IPS-NIHi7 (cell line): ENCODE results near the gene PXYLP1.
A peak's percentile ranks its signal among the peaks of the same experiment; 100 is the strongest.

ENCODE experiments used
- DNase-seq: peaks from one replicate; pipeline ENCODE4 v3.0.0; 2012; ENCODE audit warnings: mixed read lengths; ENCODE audit errors: extremely low spot score

Gene PXYLP1

DNA sequence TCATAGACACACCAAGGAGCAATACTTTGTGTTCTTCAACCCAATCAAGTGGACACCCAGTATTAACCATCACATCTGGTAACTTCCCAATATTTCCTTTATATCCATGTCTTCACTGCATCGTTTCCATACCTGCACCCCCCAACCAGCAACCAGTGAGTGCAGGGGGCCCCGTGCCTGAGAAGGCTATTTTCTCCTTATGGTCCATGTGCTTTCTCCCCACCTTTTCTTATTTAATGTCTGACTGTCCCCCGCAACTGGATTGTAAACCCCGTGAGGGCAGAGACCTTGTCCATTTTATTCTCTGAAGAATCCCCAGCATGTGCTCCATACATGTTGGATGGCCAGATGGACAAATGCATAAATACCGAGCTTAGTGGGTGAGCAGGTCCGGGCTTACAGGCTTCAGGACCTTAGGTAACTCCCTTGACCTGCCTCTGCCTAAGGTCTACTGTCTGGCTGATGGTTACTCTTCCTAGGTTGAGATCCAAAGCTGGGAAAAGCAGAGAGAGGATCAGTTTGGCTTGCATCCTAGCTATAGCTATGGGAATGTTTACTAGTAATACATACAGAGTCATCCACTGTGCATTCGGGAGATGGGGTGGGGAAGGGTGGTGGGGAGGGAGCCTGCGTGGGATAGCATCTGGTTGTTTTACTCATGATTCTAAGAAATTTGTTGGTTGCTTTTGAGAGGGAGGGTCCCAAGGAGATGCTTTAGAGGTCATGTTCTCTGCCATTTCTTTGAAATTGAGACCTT, 41.5 kb downstream of the PXYLP1 start:
- no peak for DNase-seq

DNA sequence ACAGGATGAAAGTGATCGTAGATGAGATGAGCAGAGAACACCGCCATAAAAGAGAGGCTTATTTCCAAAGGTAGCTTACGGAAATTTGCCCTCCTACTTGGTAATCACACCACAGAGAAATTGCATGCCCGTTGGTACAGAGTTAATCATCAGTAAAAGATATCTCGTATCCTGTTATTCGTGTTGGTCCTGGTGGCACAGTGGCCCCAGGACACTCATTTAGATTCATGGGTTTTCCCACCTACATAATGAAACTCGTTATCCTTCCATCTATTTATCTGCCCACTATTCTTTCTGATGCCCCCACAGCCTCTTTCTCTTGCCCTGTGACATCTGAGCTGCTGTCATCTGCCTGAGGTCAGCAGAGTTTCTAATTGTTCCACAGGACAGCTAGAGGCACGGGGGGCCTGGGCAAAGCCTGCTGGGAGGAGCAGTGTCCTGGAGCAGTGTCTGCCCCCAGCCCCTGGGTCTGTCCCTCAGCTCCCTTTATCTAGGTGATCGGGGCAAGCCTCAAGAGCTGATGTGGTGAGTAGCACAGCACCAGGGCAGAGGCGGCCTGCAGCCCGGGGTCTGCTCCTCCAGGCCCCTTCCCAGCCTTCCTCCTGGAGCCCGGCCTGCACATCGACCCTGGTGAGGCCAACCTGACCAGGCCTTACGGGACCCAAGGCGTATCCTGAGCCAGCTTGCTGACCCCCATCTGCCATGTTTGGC, 42.2 kb downstream of the PXYLP1 start:
- no peak for DNase-seq

DNA sequence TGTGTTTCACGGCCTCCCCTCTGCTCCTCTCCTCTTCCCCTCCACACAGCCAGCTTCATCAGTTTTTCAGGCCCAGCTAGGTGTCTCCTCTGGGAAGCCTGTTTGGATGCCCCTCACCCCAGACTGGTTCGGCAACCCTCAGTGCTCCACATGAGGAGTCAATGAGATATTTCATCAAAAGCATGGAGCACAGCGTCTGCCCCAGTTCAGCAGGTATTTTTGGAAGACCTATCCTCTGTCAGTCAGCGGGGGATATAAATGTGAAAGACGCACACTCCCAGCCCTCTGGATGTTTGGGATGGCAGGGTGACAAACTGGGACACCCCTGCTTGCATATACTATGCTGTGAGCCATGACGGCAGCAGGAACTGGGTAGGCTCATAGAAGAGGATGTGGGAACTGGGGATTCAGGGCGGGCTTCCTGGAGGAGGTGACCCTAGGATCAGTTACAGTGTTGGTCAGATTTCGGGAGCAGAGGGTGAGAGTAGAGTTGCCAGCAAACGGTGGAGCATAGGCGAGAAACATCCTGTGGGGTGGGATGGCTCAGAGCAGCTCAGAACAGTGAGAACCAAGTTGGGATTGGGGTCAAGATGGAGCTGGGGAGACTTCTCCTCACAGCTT, 42.9 kb downstream of the PXYLP1 start:
- DNase-seq: no peak

DNA sequence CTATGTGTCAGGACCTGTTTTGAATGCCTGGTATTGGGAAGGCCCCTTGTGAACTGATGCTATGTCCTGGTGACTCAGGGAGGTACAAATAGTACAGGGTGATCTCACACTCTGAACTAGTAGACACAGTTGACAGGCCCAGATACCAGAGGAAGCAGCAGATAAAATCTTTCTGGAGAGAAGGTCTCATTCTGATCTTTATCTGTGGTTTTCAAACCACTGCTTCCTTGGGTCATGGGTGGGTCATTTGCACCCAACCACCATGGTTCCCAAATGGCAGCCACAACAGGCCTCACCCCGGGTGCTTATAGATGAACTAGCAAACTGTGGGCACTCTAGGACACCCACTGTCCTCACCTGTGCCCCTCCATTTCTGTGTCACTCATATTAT, 43.4 kb downstream of the PXYLP1 start:
- no peak for DNase-seq

DNA sequence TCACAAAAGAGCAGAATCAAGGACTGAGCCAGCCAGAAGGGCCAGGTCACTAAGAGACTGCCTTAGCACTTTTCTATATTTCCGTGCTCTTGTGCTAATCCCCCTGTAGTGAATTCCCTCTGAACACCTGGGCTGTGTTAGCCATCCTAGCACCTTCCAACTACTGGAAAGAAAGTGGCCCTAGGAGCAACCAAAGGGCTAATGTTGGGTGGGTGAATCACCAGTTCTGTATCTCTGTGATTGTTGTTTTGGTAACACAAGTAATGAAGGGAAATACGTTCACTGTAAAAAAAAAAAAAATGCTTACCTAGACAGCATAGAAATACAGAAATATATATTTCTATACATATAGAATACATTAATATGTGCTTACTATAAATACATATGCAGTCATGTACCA, 43.9 kb downstream of the PXYLP1 start:
- no peak for DNase-seq

DNA sequence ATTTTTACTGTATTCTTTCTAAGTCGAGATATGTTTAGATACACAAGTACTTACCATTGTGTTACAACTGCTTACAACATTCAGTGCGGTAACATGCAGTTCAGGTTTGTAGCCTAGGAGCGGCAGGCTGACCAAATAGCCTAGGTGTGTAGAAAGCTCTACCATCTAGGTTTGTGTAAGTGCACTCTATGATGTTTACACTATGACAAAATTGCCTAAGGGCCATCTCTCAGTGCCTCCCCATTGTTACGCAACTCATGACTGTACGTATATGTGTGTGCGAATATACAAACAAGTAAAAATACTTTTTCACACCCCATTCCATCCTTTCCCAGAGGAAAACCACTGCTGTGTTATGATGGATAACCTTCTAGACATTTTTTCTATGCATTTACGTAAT, 44.3 kb downstream of the PXYLP1 start:
- DNase-seq: no peak

DNA sequence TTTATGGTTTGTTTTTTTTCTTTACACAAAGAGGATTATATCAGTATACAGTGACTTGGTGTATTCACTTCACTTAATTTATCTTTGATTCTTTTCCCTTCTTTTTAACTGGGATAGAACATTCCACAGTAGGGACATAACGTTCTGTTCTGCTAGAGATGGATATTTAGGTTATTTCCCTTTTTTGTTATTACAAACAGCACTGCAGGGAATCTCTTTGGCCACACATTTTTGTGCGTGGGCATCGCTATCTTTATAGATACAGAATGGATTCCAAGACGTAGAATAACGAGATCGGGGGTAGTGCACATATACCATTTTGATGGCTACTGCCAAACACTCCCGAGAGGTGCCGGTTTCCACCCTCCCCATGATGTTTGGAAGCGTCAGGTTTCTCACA, 44.8 kb downstream of the PXYLP1 start:
- no peak for DNase-seq

DNA sequence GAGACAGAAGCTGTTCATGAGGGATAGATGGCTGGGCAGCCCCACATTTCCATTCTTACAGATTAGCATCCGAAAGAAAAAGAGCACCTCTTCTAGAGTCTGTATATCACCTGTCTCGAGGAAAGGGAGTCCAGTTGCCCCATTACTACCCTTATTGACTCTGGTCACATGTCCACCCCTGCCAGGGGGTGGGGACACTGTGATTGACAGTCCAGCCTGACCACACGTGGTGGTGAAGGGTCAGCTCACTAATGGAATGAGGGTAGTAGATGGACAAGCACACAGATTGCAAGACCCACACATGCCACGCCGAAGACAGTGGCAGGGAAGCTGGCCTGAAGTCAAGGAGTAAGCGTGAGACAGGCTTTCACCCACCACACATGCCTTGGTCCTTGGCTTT, 45.8 kb downstream of the PXYLP1 start:
- DNase-seq: no peak

DNA sequence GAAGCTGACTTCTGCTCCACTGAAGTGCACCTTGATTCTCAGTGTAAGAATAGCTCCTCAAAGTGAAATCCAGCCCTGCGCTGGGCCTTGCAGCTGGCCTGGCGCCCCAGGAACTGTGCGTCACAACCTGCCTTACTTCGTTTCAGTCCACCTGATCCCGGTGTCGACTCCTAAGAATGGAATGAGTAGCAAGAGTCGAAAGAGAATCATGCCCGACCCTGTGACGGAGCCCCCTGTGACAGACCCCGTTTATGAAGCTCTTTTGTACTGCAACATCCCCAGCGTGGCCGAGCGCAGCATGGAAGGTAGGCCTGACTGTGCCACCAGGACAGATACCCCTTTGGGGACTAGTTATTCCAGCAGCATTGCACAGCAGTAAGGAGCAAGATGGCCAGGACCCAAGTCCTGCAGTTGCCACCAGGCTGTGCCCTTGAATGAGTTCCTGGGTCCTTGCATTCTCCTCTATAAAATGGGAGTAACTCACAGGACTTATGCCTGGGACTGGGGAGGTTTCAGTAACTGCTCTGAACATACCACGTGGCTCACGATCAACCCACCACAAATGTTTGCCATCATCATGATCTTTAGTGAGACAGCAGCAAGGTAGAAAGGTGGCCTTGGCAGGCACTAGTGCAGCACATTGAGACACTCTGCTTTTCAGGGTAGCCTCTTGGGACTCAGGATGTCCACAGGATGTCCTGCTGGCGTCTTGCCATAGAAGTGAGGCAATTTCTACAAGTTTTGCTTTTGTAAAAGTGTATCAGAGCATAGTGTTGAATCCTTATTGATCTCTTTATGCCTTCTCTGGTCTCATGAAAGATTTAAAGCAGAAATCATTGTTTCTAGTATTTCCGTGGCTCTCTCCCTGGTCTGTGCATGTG, 46.8 kb downstream of the PXYLP1 start:
- no peak for DNase-seq

DNA sequence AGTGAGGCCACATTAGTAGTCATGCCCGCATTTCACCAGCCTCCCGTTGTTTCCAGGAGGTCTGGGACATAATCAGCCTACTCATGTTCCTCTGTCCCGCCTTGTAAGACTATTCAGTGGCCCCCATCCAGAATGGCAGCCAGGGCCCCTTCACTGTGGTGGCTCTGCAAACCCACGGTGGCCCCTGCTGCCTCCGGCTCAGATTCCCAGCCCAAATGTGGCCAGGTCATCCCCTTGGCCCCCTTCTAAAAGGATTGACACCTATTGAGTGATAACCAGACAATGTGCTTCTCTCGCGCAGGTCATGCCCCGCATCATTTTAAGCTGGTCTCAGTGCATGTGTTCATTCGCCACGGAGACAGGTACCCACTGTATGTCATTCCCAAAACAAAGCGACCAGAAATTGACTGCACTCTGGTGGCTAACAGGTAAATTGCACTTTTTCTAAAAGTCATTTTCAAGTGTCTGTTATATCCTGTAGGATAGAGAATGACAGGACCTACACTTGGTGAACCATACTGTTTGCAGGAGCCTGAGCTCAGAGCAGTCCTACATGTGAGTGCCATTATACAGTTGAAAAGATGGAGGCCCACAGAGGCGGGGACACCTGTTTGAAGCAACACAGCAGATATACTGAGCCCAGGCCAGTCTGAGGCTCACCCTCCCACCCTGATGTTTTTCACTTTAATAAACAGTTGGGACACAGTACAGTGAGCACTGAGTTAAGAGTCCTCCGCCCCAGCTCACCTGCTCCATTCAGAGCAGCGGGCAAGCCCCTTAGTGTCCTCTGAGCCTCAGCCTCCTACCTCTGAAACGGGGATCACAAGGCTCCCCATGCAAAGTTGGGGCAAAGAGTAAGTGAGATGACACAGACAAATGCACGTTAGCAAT, 47.7 kb downstream of the PXYLP1 start:
- peak; percentile 60 for DNase-seq

DNA sequence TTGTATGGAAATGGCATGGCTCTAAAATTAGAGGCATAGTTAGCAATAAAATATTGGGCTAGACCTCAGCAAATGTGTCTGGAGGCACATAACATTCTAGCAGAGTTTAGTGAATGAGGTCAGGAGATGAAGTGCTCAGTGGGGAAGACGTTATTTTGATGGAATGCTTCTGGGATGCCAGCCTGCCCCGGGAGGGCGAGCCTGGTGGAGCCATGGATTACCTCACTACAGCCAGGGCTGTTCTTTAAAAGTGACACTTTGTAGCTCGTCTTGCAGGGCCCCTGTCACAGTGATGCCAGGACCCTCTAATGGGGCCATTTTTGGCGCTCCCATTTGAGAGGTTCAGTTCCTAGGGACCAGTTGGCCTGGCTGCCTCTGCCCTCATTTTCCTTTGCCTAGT, 48.5 kb downstream of the PXYLP1 start:
- no peak for DNase-seq

DNA sequence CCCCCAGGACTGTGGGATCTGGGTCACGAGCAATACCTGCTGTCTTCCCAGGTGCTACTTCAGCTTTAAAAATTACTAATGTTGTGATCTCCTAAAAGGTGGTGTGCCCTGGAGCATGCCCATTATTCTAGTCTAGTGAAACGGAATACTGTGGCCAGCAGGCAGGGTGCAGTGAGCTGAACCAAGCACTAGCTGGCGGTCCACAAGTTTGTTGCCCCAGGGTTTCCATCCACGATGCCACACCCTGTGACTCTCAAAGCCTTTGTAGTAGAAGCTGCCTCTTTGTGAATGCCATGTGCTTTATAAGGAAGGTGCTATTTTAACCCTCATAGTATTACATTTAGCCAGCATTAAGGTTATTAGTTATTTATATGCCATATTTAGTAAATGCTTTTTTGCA, 49.1 kb downstream of the PXYLP1 start:
- no peak for DNase-seq

DNA sequence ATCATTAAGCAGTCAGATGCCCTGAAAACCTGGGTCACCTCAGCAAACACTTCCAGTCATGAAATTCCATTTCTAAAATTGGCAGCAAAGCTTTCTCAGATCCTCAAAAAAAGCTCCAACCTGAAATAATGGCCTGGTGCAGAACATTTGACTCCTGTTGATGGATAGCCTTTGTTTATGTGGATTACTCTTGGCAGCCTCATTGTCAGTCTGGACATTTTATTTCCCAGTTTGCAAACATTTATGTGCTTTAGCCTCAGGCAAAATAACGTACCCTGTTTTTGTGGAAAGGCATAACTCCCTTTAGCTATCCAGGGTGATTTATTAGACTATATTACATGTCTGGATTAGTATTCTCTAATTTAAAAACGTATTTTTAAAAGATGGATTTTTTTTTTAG, 53.9 kb downstream of the PXYLP1 start:
- DNase-seq: no peak

DNA sequence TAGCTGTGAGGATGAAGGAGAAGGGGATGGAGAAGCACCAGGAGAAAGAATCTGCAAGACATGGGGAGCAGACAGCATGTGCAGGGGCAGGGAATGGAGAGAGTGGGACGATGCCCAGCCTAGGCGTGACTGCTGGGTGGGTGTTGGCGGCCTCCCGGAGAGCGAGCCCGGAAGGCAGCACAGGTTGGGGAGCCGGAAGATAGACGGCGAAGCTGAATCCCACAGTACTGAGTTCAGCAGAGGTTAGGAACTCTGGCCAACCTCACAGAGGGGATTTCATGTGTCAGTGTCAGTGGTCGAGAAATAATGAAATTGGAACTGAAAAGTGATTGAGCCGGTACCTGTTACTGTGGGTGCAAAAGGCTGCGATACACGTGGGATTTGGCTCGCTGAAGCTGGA, 55.2 kb downstream of the PXYLP1 start:
- DNase-seq: no peak

DNA sequence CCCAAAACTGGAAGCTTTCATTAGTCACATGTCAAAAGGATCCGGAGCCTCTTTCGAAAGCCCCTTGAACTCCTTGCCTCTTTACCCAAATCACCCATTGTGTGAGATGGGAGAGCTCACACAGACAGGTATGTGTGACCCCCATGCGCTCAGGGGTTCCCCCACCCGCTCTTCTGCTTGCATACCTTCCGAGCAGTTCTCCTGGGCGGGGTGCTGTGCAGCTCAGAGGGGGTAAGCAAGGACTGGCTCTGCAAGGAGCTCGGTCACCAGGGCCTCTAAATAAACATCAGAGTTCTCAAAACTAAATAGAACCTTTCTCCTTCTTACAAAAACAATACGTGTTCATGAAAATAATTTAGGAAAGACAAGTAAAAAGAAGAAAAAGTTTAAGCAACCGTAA, 55.7 kb downstream of the PXYLP1 start:
- DNase-seq: no peak

DNA sequence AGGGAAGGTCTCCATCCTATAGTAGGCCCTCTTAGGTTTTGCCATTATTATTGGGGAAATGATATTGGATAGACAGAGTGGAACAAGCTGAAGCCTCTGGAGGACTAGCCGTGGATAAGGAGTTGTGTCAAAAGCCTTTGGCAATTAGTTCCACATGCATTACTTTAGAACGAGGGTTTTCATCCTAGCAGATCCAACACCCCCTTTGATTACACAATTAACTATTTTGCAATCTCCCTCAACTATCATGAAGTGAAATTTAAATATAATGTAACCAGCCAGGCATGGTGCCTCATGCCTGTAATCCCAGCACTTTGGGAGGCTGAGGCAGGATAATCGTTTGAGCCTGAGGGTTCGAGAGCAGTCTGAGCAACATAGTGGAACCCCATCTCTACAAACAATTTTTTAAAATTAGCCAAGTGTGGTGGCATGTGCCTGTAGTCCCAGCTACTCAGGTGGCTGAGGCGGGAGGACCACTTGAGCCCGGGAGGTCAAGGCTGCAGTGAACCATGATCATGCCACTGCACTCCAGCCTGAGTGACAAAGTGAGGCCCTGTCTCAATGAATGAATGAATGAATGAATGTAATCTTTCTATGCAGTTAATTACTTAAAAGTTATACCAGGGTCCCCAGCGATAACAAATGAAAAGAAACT, 56.8 kb downstream of the PXYLP1 start:
- no peak for DNase-seq

DNA sequence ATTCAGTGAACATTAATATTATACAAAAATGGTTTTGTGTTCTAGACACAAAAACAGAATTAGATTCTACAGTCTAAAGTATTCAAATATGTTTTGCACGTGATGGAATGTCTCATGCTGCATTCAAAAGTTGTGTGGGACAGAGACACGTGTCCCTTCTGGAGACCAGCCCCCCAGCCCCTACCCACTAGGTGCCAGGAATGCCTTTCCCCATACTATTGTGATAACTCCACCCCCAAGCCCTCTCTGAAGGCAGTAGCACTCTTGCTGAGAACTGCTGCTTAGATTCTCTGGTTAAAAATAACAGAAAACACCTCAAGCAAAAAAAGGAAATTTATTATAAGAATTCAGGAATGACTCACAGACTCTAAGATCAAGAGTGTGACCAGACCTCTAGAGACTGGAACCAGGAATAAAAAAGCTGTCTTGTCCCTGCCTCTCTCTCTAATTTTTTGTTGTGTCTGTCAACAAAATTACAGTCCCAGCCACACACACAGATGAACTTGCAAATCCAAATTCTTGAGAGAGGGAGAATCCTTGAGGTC, 57.7 kb downstream of the PXYLP1 start:
- DNase-seq: no peak

DNA sequence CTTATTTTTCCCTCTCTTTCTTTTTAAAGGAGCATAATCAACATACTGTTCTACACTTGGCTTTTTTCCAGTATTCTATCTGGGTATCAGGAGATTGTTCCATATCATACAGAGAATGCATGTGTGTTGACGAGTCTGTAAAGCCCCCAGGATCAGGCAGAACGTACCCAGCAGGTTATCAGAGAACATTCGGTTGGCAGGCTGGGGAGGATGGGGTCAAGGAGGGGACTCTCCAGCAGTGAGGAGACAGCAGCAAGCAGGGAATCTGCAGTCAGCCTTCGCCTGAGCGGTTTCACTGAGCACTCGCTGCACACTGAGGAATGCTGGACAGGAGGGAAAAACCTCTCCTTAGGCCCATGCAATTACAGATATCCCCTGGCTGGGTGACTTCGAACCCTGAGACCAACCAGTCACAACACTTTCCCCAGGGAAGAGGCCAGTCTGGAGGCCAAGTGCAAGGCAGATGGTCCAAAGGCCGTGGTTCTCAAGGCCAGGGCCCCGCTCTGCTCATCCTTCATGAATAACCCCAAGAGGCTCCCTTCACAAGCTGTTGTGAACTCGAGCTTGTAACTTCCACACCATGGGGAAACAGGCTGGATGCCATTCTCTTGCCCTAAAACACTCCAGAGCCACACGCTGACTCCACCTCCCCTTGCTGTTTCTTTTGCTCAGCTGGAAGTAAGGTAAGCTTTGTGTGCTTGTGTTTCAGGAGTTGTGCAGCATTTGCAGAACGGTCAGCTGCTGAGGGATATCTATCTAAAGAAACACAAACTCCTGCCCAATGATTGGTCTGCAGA, 60.1 kb downstream of the PXYLP1 start:
- DNase-seq: no peak

DNA sequence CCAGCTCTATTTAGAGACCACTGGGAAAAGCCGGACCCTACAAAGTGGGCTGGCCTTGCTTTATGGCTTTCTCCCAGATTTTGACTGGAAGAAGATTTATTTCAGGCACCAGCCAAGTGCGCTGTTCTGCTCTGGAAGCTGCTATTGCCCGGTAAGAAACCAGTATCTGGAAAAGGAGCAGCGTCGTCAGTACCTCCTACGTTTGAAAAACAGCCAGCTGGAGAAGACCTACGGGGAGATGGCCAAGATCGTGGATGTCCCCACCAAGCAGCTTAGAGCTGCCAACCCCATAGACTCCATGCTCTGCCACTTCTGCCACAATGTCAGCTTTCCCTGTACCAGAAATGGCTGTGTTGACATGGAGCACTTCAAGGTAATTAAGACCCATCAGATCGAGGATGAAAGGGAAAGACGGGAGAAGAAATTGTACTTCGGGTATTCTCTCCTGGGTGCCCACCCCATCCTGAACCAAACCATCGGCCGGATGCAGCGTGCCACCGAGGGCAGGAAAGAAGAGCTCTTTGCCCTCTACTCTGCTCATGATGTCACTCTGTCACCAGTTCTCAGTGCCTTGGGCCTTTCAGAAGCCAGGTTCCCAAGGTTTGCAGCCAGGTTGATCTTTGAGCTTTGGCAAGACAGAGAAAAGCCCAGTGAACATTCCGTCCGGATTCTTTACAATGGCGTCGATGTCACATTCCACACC, 60.9 kb downstream of the PXYLP1 start:
- no peak for DNase-seq
